Measurements from ENCODE around the gene IRF2BP2. TPM values are rescaled to one million over a fixed set of nuclear protein-coding genes. Genes with fewer than 3 reads are reported as not detected.

IRF2BP2 gene
- total RNA-seq, 1 donor from 2014 or later, result 72.9 TPM

GRCh38 chr1:234555390-234556024 lies 54.5 kb downstream of the IRF2BP2 start:
- Histone ChIP-seq H3K27ac (no peak overlapping the region), H3K36me3 (no peaks in the 10 kb centered on the region), H3K4me3 (no peak overlapping the region), H3K27me3 (no peaks in the 10 kb centered on the region), H3K9me3 (no peaks in the 10 kb centered on the region), H3K4me1 (peaks cover 23% of the 10 kb centered on the region)
- DNase-seq (ENCODE audit: extremely low spot score in 2 of 2), result peak; percentile 31 to 65
- intact Hi-C loops (cut with DNase I), result no loop called here
- TF ChIP-seq POLR2A (IDR thresholded peaks at IDR 0.05) (no peak), POLR2AphosphoS5 (IDR thresholded peaks at IDR 0.05; ENCODE audit: insufficient read depth in 1 of 2, low read depth in 1 of 2) (no peak), CTCF (IDR thresholded peaks at IDR 0.05) (no peak)

DNA sequence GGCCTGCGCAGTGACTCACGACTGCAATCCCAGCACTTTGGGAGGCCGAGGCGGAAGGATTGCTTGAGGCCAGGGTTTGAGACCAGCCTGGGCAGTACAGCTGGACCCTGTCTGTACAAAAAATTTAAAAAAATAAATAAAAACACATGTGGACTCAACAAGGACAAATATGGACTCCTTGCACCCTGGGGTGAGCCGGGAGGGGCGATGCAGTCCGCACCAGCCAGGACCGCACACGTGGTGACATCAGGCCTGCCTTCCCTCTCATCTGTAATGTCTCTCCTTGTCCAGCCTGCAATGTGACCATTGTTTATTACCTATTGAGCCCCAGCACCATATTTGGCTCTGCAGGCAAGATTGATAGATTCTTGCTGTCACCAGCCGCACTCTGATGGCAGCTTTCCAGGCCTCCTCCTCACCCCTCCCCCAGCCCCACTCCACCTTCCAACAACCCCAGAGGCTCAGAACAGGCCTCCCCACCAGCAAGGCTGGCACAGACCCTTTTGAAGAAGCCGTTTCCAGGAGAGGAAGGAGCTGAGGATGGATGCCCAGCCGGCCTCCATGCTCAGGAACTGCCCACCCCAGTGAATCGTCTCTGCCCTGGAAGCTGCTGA lies 55.2 kb downstream of the IRF2BP2 start:
- intact Hi-C loops (cut with DNase I), result no loop called here
- Histone ChIP-seq H3K4me1 (peaks cover 23% of the 10 kb centered on the region), H3K36me3 (no peaks in the 10 kb centered on the region), H3K9me3 (no peaks in the 10 kb centered on the region), H3K27ac (peak overlapping the region; percentile 66), H3K27me3 (no peaks in the 10 kb centered on the region), H3K4me3 (no peak overlapping the region)
- TF ChIP-seq POLR2AphosphoS5 (IDR thresholded peaks at IDR 0.05; ENCODE audit: insufficient read depth in 1 of 2, low read depth in 1 of 2), result no peak
- no peak for TF ChIP-seq CTCF (IDR thresholded peaks at IDR 0.05)
- TF ChIP-seq POLR2A (IDR thresholded peaks at IDR 0.05), result no peak
- peak in 1 of 2 donors; percentile 77 for DNase-seq (ENCODE audit: extremely low spot score in 2 of 2)

Small RNAs within 50 kb of the gene (small RNA-seq; reads per million reads assigned to genes)
- gene RF00096, result not detected

Other genes starting within 250 kb of the IRF2BP2 start
- 15.7 TPM for gene COA6, start 236.7 kb downstream of the IRF2BP2 start, total RNA-seq
- 20.9 TPM for gene TARBP1, start 131.0 kb downstream of the IRF2BP2 start, total RNA-seq